Smooth muscle cell of the brain vasculature (primary cell): ENCODE measurements around the gene PPP1R12B.
A peak's percentile ranks its signal among the peaks of the same experiment; 100 is the strongest.
"Not testable (repeated sequence)": the region's sequence is repeated elsewhere in the genome, so short reads cannot be mapped to it uniquely, and the experiment has no call there.

Experiments
- DNase-seq: peaks from one replicate; pipeline ENCODE4 v3.0.0-alpha.2; 2012; ENCODE audit warnings: low read depth, low spot score

The PPP1R12B gene

DNA sequence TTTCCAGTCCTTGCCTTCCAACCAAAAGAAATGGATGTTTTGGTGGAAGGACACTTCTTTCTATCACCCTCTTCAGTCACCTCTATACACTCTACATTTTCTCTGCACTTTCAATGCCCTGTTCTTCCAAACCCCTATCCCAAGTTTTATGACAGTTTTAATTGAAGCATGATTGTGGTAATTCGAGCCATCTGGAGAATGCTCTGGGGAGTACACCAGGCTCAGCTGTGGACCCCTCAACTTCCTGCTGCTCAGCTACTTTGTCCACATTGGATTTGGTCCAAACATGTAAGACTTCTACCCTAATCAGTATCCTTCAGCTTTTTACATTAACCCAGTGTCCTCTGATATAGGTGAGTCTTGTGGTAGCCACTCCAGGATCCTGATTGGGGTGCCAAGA is 232.1 kb downstream of the PPP1R12B start:
- DNase-seq, result no peak

DNA sequence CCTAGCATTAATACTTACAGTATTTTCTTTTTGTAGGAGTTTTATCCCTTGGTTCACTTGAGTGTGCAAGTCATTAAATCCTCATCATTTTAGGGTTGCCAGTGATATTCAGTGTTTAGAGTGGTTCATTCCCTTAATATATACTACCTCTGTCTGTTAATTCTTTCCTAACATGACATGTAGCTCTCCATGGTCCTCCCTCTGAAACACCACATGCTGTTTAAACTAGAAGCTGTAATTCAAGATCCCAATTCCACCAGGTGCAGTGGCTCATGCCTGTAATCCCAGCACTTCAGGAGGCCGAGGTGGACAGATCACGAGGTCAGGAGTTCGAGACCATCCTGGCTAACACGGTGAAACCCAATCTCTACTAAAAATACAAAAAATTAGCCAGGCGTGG is 233.9 kb downstream of the PPP1R12B start:
- DNase-seq, result not testable (repeated sequence)

DNA sequence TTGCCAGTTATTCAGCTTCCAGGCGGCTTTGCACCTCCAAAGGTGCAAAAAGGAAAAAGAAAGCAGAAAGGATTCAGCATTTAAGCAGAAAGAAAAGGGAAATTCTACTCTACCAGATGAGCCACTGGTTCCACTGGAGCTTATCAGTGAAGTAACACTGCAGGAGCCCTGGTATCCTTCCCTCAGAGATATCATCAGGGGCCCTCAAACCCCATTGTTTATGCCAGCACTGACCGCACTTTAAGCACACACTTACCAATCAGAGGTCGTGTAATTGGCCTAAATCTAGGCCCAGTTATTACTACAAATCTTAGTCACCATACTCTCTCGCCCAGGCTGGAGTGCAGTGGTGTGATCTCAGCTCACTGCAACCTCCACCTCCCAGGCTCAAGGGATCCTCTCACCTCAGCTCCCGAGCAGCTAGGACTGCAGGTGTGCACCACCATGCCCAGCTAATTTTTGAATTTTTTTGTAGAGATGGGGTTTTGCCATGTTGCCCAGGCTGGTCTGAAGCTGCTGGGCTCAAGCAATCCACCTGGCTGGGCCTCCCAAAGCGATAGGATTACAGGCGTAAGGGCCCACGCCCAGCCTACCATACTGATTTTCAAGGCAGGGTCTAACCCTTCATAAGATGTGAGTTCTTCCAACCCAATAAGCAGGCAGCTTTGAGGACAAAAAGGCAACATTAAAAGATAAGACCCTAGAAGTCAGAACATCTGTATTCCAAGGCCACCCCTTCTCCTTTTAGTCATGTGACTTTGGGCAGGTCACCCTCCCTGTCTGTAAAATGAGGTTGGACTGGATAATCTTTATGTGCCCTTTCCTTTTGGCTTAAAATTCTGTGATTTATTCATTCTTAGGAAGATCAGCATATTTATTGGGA is 236.4 kb downstream of the PPP1R12B start:
- DNase-seq, result no peak

DNA sequence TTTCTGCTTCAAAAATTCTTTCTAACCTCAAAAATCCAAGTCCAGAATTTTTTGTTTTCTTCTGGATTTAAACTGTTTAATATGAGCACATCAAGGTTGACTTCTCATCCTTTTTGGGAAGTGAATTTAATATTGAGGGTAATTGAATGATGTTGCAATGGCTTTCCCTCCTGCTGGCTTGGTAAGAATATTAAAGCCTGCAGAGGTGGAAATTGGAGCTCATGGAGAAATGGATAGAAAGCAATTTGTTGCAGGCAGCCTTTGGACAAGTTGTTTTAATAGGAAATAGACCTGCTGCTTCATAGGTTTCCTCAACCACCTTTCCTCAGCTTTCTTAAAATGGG is 237.1 kb downstream of the PPP1R12B start:
- DNase-seq, result no peak

DNA sequence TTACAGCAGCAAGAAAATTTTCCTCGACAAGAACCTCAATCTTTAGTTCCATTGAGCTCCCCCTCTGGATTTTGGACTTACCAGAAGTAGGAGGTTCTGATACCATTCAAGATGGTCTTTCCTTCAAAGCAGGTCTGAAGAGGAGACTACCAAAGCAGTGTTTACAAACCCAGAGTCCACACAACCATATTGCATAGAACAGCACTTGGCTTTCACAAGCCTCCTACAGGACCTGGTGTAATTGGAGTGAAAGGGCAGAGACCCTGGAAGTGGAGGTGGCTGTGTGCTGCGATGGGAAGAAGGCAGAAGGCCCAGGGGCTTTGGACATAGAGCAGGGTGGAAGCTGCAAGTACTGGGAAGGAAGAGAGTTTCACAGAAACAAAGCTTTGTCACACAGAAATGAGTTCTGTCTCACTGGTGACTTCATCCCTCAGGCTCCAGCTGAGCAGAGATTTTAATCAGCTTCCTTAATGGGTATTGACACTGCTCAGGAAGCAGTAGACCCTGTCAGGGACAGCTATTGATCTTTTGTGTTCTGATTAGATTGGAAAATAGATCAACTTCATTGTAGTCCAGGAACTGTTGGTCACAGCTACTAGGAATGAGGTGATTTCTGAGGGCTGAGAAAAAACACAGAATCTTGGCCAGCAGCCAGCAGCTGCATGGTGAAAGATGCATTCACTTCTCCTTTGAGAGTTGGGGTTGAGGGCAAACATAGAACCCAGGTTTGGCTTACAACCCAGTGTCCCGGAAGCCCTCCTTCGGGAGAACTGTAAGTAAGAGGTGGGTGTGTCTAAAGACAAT is 237.7 kb downstream of the PPP1R12B start:
- DNase-seq, result no peak

DNA sequence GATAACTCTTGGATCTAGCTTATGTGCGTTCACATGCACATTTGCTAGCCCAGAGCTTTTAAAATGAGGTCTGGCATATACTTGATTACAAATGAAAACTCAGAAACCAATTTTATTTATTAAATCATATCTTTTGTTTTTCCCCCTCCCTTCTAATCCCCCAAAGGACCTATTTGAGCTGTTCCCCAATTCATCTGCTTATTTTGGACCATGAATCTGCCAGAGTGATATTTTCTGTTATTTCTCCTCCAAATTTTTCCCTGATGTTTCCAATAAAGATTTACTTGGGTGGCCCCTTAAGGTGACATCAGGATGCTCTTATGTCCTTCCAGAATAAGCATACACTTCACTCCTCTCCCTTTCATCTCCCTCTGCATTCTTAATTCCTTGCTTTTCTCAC is 238.4 kb downstream of the PPP1R12B start:
- DNase-seq, result no peak

DNA sequence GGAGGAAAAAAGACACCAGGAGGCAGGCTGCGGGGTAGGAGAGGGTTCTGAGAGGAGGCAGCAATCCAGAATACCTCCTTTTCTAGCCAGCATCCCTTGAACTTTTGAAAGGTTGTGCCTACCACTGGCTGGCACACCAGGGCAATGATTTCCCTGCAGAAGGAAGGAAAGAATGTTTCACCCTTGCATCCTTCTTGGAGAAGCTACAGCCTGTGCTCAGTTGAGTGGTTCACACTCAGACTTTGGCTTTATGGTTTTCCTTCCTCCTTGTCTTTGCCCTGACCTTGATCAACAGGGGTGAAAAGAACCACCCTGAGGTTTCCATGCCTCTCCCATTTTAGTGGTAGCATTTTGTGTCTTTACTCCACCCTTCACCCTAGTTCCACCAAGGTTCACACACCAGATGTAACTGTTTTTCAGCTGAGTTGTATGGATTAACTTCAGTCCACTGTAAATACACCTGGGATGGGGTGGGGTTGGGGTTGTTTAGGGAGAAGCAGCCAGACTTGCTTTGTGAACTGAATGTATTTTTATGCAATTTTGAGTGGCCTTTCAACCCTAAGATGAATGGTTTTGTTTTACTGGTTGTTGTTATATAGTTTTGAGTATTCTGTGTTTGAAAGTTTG is 239.5 kb downstream of the PPP1R12B start:
- no peak for DNase-seq

DNA sequence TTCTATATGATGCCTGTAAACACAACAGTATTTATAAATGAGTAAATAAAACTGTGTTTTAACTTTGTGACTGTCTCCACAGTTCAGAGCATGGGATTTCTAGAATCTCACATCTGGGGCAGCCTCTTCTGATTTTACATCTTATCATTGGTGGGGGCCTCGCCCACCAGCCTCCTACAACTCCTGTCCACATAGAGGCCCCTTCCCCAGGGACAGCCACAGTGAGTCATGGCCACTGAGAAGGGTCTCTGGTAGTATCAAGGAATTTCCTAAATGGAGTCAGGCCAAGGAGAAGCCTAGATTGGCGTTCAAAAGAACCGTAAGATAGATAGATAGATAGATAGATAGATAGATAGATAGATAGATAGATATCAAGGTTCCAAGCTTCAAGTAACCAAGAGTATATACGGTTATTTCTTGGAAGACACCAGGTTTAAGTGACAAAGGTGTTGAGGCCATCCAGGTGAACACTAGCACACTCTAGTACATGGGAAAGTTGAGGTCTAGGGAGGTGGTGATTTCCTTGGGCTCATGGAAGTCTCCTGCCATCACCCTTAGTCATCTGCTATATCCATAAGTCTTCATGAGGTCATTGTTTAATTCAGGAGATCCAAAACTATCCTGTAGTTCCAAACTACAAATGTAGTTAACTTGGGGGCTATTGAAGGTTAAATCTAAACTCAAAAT is 240.1 kb downstream of the PPP1R12B start:
- no peak for DNase-seq

DNA sequence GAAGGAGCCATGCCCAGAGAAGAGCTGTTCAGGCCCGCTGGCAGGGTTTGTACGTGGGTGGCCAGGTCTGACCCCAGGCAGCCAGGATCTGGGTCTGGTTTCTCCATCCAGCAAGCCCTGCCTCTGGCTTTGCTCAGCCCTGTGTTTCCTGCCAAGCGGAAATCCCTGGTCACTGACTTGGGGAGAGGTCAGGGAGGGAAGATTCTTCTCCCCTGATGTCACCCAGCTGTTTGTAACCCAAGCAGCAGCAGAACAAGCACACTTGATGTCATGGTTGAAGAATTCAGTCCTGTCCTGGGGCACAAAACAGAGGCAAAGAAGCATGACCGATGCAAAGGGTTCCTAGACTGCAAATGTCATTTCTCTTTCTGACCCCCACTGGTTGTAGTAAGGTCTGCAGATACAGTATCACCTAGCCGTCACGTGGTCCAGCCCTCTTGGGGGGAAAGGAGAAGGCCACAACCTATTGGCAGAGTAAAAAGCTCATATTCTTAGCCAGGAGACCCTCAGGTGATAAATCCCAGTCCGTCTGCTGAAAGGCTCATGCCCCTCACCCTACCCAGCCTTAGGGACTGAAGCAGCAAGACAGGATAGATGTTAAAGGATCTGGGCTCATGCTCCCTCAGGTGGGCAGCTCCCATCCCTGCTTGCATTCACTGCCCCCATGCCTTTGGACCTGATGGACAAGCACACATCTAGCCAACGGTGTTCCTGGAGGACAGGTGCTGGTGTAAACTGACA is 240.9 kb downstream of the PPP1R12B start:
- DNase-seq, result peak; percentile 90

DNA sequence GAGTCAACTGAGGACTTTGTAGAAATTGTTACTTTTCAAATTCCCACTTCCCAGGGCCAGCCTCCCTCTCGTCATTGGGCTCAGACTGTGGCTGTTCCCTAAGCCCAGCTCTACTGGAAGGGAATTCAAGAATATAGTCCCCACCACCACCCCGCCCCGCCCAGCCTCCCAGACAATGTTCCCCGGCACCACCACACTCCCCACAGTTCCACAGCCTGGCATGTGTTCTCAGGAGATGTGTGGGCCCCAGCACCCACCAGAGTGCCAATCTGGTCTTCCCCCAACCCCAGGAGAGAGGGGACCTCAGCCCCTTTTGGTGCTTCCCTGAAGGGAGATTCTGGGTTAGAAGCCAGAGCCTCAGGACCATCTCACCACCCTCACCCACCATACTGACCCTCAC is 241.6 kb downstream of the PPP1R12B start:
- DNase-seq, result no peak

DNA sequence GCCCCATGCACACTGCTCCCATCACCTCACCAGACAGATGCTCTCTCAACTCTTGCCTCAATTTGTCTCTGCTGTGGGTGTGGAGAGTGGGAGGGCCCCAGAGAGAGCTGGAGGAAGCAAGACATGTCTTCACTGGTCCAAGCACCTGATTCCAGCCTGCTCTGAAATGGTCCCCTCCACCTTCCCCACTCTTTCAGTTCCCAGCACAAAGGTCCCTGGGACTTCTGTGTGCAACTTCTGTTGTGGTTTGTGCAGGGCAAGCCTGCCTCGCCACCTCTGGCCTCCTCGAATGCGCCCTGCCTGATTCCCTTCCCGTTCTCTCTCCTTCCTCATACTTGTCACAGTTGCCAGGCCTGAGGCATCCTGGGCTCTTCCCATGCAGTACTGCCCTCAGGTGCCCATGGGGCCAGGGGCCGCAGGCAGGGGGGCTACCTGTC is 242.5 kb downstream of the PPP1R12B start:
- no peak for DNase-seq

DNA sequence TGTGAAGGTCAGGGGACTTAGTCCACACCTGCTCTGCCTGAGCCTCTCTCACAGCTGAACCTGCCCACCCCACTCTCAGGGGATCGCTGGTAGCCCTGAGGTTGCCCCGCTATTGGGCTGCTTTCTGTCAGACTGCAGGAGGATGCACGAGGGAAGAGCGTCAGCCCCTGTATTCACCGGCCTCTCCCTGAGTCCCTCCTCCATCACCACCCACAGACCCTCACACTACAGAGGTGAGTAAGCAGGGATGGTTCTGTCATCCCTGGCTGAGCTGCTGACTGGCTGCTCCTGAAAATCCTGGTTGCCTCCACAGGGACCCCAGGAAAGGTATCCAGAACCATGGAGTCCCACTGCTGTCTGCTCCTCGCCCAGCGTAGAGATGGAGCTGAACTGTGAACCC is 243.0 kb downstream of the PPP1R12B start:
- DNase-seq, result no peak

DNA sequence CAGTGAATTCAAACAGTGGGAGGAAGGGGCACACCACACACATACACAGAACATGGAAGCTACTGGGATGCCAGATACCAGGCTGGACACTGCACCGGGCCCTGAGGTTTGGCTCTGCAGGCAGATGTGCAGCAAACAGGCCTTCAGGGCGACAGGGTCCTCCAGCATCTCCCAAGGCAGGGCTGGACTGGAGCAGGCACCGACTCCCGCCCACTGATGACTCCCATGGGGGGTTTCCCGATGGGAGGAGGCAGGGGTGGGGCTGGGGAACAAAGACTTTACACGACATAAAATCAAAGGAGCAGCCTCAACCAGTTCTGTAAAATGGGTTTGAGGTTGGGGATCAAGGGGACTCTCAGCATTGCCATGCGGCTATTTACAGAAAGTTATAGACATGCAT is 243.6 kb downstream of the PPP1R12B start:
- no peak for DNase-seq

DNA sequence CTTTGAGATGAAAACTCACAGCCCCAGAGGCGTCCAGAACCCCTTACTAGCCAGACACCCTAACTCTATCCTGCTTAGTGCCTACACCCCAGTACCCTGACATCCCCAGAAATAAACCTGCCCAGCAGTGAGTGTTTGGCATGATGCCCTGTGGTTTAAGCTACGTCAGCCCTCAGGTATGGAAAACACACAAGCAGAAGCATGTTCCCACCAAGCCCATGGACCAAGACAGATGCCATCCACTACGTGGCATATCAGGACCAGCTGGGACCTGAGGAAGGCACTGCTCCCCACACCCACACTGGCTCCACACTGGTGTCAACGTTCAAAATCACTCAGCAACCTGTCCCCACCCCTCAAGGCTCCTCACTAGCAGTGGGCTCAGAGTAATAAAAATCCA is 245.3 kb downstream of the PPP1R12B start:
- DNase-seq, result no peak

DNA sequence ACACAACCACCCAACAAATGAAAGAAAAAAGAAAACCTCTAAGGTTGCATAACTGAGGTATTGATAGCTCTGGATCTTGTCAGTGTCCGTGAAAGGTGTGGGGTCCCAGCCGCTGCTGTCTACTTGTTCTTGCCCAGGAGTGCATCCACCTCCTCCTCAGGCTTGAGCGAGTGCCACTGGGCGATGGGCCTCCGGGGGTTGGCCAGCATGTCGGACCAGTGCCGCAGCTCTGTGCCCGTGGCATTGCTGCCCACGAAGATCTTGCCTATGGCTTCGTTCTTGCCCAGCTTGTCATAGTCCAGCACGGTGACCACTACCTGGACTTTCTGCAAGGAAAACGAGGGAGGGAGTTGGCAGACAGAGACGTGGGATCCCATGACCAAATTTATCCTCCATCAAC is 248.1 kb downstream of the PPP1R12B start:
- no peak for DNase-seq

DNA sequence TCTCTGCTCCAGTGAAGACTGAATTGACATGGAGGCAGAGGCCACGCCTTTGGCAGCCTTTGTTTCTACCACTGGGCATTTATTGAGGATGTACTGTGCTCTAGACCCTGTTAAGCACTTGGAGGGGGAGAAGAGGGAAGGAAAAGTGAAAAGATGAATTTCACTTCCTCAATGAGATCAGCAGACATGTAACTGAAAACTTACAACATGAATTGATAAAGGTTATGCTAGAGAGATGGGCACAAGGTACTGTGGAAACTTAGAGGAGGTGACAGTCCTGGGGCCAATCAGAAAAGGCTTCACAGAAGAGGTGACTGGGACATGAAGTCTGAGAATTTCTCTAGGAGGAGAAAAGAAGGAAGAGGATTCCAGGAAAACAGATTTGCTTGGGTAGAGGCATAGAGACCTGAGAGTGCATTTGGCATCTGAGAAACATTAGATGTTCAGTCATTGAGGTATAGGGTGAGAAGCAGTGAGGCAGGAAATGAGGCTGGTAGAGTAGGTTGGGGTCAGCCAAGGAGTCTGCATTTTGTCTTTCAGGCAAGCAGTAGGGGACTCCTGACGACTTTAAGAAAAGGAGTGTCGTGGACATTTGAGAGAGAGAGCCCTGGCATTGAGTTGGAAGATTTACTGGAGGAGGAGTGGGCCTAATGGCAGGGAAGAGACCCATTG is 248.7 kb downstream of the PPP1R12B start:
- no peak for DNase-seq

DNA sequence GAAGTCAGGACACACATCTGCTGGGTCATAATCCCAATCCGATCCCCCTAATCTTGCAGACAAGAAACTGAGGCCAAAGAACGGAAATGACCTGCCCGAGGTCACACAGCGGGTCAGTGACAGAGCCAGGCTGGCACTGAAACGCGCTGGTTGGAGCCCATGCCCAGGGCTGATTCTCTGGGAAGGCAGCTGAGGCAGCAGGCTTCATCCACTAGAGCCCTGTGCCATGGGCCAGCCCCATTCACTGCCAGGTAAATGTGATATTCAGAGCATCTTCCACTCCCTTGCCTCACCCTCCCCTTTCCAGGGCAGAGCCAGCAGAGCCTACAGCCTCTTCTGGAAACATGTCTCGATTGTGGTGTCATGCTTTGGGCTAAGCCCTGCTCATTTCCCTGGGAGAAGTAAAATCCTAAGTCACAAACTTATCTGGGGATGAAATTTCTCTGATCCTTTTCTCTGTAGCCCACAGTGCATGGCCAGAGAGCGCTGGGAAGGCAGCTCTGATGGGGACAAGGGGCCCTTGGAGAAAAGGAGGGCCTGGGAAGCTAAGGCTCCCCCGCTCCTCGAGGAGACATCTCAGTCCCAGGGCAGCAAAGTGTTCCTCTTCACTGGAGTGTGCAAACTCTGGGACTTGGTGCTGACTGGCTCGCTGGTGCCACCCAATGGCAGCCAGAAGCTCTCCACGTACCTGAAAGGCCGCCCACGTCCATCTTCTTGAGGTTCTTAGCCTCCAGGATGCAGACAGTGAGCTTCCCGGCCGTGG is 251.4 kb downstream of the PPP1R12B start:
- DNase-seq, result no peak

DNA sequence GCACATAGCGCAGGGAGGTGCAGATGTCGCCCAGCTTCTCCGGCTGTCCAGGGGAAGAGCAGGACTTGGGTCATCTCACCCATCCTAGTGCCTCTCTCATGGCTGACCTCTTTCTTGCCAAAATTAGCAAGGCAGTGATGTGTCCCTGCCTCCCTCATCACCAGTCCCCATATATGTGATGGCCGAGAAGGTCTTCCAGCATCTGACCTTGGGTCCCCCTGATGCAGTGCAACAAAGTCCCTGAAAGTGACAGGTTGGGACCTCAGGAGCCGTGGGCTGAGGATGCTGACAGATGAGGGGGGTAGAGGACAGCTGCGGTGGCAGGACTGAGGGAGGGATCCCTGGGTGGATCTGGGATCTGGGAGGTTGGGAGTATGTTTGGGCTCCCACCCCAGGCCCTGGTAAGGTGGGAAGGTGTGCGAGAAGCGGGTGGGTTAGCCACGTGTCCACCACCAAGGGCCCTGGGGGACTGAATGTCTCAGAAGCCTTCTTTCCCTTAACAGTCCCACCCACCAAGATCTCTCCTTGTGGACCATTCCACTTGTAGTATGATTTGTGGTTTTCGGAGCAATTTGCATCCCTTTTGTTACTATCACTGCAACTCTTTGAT is 252.0 kb downstream of the PPP1R12B start:
- DNase-seq, result no peak

DNA sequence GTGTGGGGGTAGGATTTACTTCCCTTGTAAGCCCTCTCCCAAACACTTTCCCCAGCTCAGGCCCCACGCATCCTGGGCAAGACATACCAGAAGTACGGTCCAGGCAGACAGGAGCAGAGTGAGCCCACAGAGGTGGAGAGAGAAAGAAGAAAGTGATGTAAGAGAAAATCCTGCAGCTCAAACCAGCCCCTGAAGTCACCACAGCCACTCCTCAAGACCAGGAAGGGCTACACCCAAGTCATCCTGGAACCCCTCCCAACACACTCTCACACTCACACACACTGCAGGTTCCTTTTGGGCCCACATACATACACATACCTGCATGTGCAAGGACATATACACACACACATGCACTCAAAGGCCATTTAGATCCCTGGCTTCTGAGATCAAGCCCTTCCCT is 254.9 kb downstream of the PPP1R12B start:
- DNase-seq, result no peak
